ENCODE data around the gene ZBTB5. TPM values are rescaled to one million over a fixed set of nuclear protein-coding genes. Genes with fewer than 3 reads are reported as not detected.

The ZBTB5 gene, protein sequence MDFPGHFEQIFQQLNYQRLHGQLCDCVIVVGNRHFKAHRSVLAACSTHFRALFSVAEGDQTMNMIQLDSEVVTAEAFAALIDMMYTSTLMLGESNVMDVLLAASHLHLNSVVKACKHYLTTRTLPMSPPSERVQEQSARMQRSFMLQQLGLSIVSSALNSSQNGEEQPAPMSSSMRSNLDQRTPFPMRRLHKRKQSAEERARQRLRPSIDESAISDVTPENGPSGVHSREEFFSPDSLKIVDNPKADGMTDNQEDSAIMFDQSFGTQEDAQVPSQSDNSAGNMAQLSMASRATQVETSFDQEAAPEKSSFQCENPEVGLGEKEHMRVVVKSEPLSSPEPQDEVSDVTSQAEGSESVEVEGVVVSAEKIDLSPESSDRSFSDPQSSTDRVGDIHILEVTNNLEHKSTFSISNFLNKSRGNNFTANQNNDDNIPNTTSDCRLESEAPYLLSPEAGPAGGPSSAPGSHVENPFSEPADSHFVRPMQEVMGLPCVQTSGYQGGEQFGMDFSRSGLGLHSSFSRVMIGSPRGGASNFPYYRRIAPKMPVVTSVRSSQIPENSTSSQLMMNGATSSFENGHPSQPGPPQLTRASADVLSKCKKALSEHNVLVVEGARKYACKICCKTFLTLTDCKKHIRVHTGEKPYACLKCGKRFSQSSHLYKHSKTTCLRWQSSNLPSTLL
- total RNA-seq, result 6.7 and 8.4 TPM in 2 replicates

DNA sequence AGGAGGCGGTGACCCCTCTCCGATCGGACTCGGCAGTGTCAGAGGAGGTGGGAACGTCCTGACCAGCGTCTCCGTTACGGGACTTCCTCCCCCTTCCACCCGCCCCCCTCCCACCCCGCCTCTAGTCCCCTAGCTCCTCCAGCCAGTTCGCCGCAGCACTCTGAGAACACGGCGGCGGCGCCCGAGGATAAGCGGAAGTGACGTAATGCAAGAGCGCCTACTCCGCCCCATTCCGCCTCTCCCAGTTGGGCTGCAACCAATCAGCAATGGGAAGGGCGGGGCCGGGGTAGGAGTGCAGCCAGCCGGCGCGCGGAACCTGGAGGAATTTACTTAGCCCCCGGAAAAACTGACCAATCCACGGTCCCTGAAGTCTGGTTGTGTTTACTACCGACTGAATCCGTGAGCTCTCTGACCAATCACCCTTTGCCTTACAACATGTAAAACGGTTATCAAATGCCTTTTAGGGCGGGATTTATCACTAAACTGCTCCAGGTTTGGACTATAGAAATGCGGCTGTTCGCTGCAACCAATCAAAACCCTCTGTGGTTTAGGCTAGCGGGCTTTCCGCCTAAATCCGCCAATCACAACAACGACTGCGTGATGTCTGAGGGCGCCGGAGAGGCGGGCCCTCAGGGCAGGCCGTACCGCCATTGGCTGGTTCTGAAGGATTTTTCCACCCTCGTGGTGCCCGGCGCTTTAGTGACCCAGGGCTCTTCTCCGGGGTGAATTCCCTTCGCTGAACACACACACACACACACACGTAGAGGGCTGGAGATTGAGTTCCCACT, at the start of gene ZBTB5:
TSS of gene ZBTB5 (minus strand) at position 202 of the 788 bp plus-strand sequence. CDS start 22,899 bp downstream, outside the sequence.

DNA sequence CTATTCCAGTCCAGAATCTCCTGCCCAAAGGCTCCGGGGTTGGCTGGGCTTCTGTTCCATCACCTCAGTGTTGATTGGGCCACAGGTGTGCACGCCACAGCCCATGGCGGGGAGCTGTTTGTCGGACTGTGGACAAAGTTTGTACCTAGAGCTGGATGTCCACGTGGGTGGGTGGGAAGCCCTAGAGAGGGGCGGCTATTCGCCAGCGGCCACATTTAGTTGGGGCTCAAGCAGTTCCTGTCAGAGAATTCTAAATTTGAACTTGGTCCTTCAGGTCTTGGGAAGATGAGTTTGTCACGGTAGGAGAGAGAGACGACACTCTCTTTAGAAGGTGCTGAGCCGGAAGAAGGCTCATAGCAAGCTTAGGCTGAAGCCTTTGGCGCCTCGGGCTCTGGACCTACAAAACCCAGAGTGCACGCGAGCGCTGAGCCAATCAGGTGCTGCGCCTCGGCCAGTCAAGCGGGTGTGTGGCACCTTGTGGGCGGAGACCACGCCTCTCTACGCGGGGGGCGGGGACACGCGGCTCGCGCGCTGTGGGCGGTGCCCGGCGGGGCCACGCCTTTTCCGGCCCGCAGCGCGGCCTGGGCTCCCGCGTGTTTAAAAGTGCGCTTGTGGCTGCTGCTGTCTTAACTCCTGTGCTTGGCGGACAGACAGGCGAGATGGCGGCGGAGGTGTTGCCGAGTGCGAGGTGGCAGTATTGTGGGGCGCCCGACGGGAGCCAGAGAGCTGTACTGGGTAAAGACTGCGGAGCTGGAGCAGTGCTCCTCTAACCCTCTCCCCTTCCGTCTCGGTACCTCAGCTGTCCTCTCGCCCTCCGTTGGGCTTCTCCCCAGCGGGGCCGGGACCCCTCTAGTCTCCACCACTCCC, 20.4 kb upstream of the ZBTB5 start, which contains the start of gene POLR1E:
TSS of gene POLR1E (plus strand) at position 560 of the 867 bp plus-strand sequence. CDS start at position 660, 100 bp downstream.

DNA sequence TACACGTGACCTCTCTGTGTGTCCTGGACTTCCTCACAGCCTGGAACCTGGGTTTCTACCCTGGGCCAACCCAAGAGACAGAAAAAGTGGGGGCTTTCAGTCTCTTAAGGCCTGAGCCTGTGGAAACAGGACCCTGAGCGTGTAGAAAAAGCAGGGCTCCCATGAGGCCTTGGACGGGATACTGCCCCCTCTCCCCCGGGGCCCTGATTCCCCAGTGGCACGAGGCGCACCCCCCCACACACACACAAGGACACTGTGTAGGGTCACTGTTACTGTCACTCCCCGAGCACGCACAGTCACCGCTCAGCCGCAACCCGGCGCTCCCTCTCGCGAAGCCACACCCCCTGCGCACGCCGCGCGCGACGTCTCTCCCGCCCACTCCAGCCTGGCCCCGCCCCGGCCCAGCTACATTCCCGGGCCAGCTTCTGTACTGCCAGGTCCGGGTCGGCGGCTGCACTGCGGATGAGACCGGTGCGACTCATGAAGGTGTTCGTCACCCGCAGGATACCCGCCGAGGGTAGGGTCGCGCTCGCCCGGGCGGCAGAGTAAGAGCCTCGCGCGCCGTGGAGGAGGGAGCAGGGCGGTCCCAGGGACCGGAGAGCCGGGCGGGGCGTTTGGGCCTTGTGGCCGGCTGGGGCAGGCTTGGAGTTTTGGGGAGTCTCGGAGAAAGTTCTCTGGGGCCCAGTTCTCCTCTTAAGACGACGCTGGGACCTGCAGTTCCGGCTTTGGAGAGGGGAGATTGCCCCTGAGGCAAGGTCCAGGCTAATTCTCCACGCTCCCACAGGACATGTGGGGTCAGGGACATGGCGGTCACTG, 42.8 kb downstream of the ZBTB5 start, which contains the start of gene GRHPR:
TSS of gene GRHPR (plus strand) at position 408 of the 816 bp plus-strand sequence. CDS start at position 463, 55 bp downstream.

Other genes with a start within 250 kb of the ZBTB5 start
- 113 and 129 TPM in 2 replicates for gene GRHPR, start 42.8 kb downstream of the ZBTB5 start, total RNA-seq
- gene POLR1E, start 20.5 kb upstream of the ZBTB5 start, total RNA-seq, result 23.5 and 29.6 TPM in 2 replicates
- gene FBXO10, start 110.9 kb upstream of the ZBTB5 start, total RNA-seq, result 8.3 and 10.1 TPM in 2 replicates
- 166 and 198 TPM in 2 replicates for gene TOMM5, start 127.1 kb upstream of the ZBTB5 start, total RNA-seq
- gene FRMPD1, start 185.5 kb upstream of the ZBTB5 start, total RNA-seq, result not detected in 2 replicates

Data from endothelial cell of coronary artery (primary cell).